ENCODE data around the gene BRI3.
"Not testable (repeated sequence)": the region's sequence is repeated elsewhere in the genome, so short reads cannot be mapped to it uniquely, and the experiment has no call there.

BRI3 gene

GRCh38 chr7:98315318-98315993 is 34.0 kb downstream of the BRI3 start:
- no peaks in the 10 kb centered on the region for H3K27me3 ChIP-seq (ENCODE audit: insufficient read depth, low read length)
- no peaks in the 10 kb centered on the region for H3K79me2 ChIP-seq (ENCODE audit: control insufficient read depth, insufficient read depth, low read length, unreplicated experiment)
- H3K4me1 ChIP-seq (ENCODE audit: control insufficient read depth, insufficient read depth, low read length, unreplicated experiment) = no peaks in the 10 kb centered on the region
- no peak overlapping the region for H3K4me3 ChIP-seq (ENCODE audit: low read depth, low read length)
- no peak overlapping the region for H2AFZ ChIP-seq (ENCODE audit: low read length, unreplicated experiment)
- H3K36me3 ChIP-seq (ENCODE audit: insufficient read depth, low read length) = no peaks in the 10 kb centered on the region
- no peak overlapping the region for H3K27ac ChIP-seq (ENCODE audit: low read depth, low read length)

GRCh38 chr7:98315994-98316527 is 34.6 kb downstream of the BRI3 start:
- H3K4me1 ChIP-seq (ENCODE audit: control insufficient read depth, insufficient read depth, low read length, unreplicated experiment); H3K4me3 ChIP-seq (ENCODE audit: low read depth, low read length); H3K27ac ChIP-seq (ENCODE audit: low read depth, low read length); H3K79me2 ChIP-seq (ENCODE audit: control insufficient read depth, insufficient read depth, low read length, unreplicated experiment); H3K36me3 ChIP-seq (ENCODE audit: insufficient read depth, low read length); H3K27me3 ChIP-seq (ENCODE audit: insufficient read depth, low read length); H2AFZ ChIP-seq (ENCODE audit: low read length, unreplicated experiment): not testable (repeated sequence)

- Histone ChIP-seq H3K27me3 (ENCODE audit: insufficient read depth, low read length) (no peaks in the 10 kb centered on the region), H3K4me3 (ENCODE audit: low read depth, low read length) (no peak overlapping the region), H3K36me3 (ENCODE audit: insufficient read depth, low read length) (no peaks in the 10 kb centered on the region), H3K4me1 (ENCODE audit: control insufficient read depth, insufficient read depth, low read length, unreplicated experiment) (no peaks in the 10 kb centered on the region), H3K79me2 (ENCODE audit: control insufficient read depth, insufficient read depth, low read length, unreplicated experiment) (no peaks in the 10 kb centered on the region), H2AFZ (ENCODE audit: low read length, unreplicated experiment) (no peak overlapping the region), H3K27ac (ENCODE audit: low read depth, low read length) (no peak overlapping the region)
These were observed 36.0 kb downstream of the BRI3 start for GRCh38 chr7:98317366-98318040.

- no peak overlapping the region for H3K27ac ChIP-seq (ENCODE audit: low read depth, low read length)
- H3K36me3 ChIP-seq (ENCODE audit: insufficient read depth, low read length) = no peaks in the 10 kb centered on the region
- H3K27me3 ChIP-seq (ENCODE audit: insufficient read depth, low read length) = no peaks in the 10 kb centered on the region
- no peak overlapping the region for H3K4me3 ChIP-seq (ENCODE audit: low read depth, low read length)
- H2AFZ ChIP-seq (ENCODE audit: low read length, unreplicated experiment) = no peak overlapping the region
- no peaks in the 10 kb centered on the region for H3K4me1 ChIP-seq (ENCODE audit: control insufficient read depth, insufficient read depth, low read length, unreplicated experiment)
- no peaks in the 10 kb centered on the region for H3K79me2 ChIP-seq (ENCODE audit: control insufficient read depth, insufficient read depth, low read length, unreplicated experiment)
These were observed 37.7 kb downstream of the BRI3 start for GRCh38 chr7:98319176-98319575.

GRCh38 chr7:98321301-98321700 is 39.8 kb downstream of the BRI3 start:
- no peaks in the 10 kb centered on the region for H3K4me1 ChIP-seq (ENCODE audit: control insufficient read depth, insufficient read depth, low read length, unreplicated experiment)
- H2AFZ ChIP-seq (ENCODE audit: low read length, unreplicated experiment) = no peak overlapping the region
- H3K36me3 ChIP-seq (ENCODE audit: insufficient read depth, low read length) = no peaks in the 10 kb centered on the region
- H3K27ac ChIP-seq (ENCODE audit: low read depth, low read length) = no peak overlapping the region
- H3K4me3 ChIP-seq (ENCODE audit: low read depth, low read length) = no peak overlapping the region
- no peaks in the 10 kb centered on the region for H3K27me3 ChIP-seq (ENCODE audit: insufficient read depth, low read length)
- H3K79me2 ChIP-seq (ENCODE audit: control insufficient read depth, insufficient read depth, low read length, unreplicated experiment) = no peaks in the 10 kb centered on the region

GRCh38 chr7:98322331-98323270 is 41.1 kb downstream of the BRI3 start:
- Histone ChIP-seq H3K36me3 (ENCODE audit: insufficient read depth, low read length) (no peaks in the 10 kb centered on the region), H3K27ac (ENCODE audit: low read depth, low read length) (no peak overlapping the region), H3K4me1 (ENCODE audit: control insufficient read depth, insufficient read depth, low read length, unreplicated experiment) (no peaks in the 10 kb centered on the region), H2AFZ (ENCODE audit: low read length, unreplicated experiment) (no peak overlapping the region), H3K79me2 (ENCODE audit: control insufficient read depth, insufficient read depth, low read length, unreplicated experiment) (no peaks in the 10 kb centered on the region), H3K27me3 (ENCODE audit: insufficient read depth, low read length) (no peaks in the 10 kb centered on the region), H3K4me3 (ENCODE audit: low read depth, low read length) (no peak overlapping the region)

GRCh38 chr7:98323597-98324322 is 42.3 kb downstream of the BRI3 start:
- Histone ChIP-seq H2AFZ (ENCODE audit: low read length, unreplicated experiment) (no peak overlapping the region), H3K4me3 (ENCODE audit: low read depth, low read length) (no peak overlapping the region), H3K27me3 (ENCODE audit: insufficient read depth, low read length) (no peaks in the 10 kb centered on the region), H3K36me3 (ENCODE audit: insufficient read depth, low read length) (no peaks in the 10 kb centered on the region), H3K79me2 (ENCODE audit: control insufficient read depth, insufficient read depth, low read length, unreplicated experiment) (no peaks in the 10 kb centered on the region), H3K4me1 (ENCODE audit: control insufficient read depth, insufficient read depth, low read length, unreplicated experiment) (no peaks in the 10 kb centered on the region), H3K27ac (ENCODE audit: low read depth, low read length) (no peak overlapping the region)

- Histone ChIP-seq H3K27me3 (ENCODE audit: insufficient read depth, low read length) (no peaks in the 10 kb centered on the region), H3K4me1 (ENCODE audit: control insufficient read depth, insufficient read depth, low read length, unreplicated experiment) (no peaks in the 10 kb centered on the region), H2AFZ (ENCODE audit: low read length, unreplicated experiment) (no peak overlapping the region), H3K27ac (ENCODE audit: low read depth, low read length) (no peak overlapping the region), H3K79me2 (ENCODE audit: control insufficient read depth, insufficient read depth, low read length, unreplicated experiment) (no peaks in the 10 kb centered on the region), H3K4me3 (ENCODE audit: low read depth, low read length) (no peak overlapping the region), H3K36me3 (ENCODE audit: insufficient read depth, low read length) (no peaks in the 10 kb centered on the region)
These were observed 43.3 kb downstream of the BRI3 start for GRCh38 chr7:98324782-98325181.

- Histone ChIP-seq H3K27ac (ENCODE audit: low read depth, low read length) (no peak overlapping the region), H3K27me3 (ENCODE audit: insufficient read depth, low read length) (no peaks in the 10 kb centered on the region), H3K4me3 (ENCODE audit: low read depth, low read length) (no peak overlapping the region), H3K4me1 (ENCODE audit: control insufficient read depth, insufficient read depth, low read length, unreplicated experiment) (peaks cover 1% of the 10 kb centered on the region), H3K79me2 (ENCODE audit: control insufficient read depth, insufficient read depth, low read length, unreplicated experiment) (no peaks in the 10 kb centered on the region), H3K36me3 (ENCODE audit: insufficient read depth, low read length) (no peaks in the 10 kb centered on the region), H2AFZ (ENCODE audit: low read length, unreplicated experiment) (no peak overlapping the region)
These were observed 47.8 kb downstream of the BRI3 start for GRCh38 chr7:98329100-98329790.

Data from ACC112 (cell line).